A549 treated with RU486 at 1 μM for 4 hours (cell line): ENCODE results near the gene CALCB. TPM values are rescaled to one million over a fixed set of nuclear protein-coding genes. Genes with fewer than 3 reads are reported as not detected.

Source experiments
- total RNA-seq: library from RNA; stranded (reverse); fragments of 200-300 nt; extraction: Qiagen RNA extraction; gene quantifications from 5 replicates; pipeline ENCODE4 v1.2.3, GENCODE V29; 2022; ENCODE audit warnings: low read depth

The CALCB gene, protein sequence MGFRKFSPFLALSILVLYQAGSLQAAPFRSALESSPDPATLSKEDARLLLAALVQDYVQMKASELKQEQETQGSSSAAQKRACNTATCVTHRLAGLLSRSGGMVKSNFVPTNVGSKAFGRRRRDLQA
- 0.08 to 0.09 TPM in 2 of 5 replicates, not detected in the others for total RNA-seq

GRCh38 chr11:15073361-15074205 lies at the start of gene CALCB:
TSS of gene CALCB (plus strand) at chr11:15073593. CDS start at chr11:15074719, 1,126 bp downstream.

GRCh38 chr11:15114501-15115475 lies 41.4 kb downstream of the CALCB start, which contains the start of gene INSC:
TSS of gene INSC (plus strand) at chr11:15114923. CDS start at chr11:15149175, 34,252 bp downstream.

Other genes starting within 250 kb of the CALCB start
- 9.0 to 12.5 TPM (median 12.2 TPM) in 5 replicates for gene CYP2R1, start 181.4 kb upstream of the CALCB start, total RNA-seq
- 0.09 TPM in 1 of 5 replicates, not detected in the others for gene CALCA, start 101.2 kb upstream of the CALCB start, total RNA-seq
- not detected in 5 replicates for gene INSC, start 41.3 kb downstream of the CALCB start, total RNA-seq